Spleen (tissue), 11 donors: ENCODE measurements around the gene HIVEP1. TPM values are rescaled to one million over a fixed set of nuclear protein-coding genes. Genes with fewer than 3 reads are reported as not detected.

ENCODE experiments used
- DNase-seq: peaks from one replicate; pipeline ENCODE4 v3.0.0-alpha.2; 2020
- H3K27ac ChIP-seq, 8 donors: fragments of 200-600 bp; sonication (generic) in 7 of 8; 1 replicate in 4 of 8; 2 replicates in 4 of 8; pipeline versions ENCODE4 v1.5.0 to v1.8.0; 2016 to 2021; ENCODE audit warnings: inconsistent platforms in 4 of 8, mild to moderate bottlenecking in 4 of 8, moderate library complexity in 1 of 8
- H3K27me3 ChIP-seq, 7 donors: fragments of 200-600 bp; sonication (generic) in 6 of 7; replicated peaks in 1 of 7; 1 replicate in 4 of 7; 2 replicates in 3 of 7; pipeline versions ENCODE4 v1.5.0 to v1.8.0; 2016 to 2021; ENCODE audit warnings: inconsistent platforms in 3 of 7, mild to moderate bottlenecking in 1 of 7
- H3K36me3 ChIP-seq, 6 donors: fragments of 200-600 bp; sonication (generic) in 5 of 6; 1 replicate in 4 of 6; 2 replicates in 2 of 6; pipeline versions ENCODE4 v1.5.0 to v1.8.0; 2016 to 2021; ENCODE audit warnings: inconsistent platforms in 2 of 6
- H3K4me1 ChIP-seq, 6 donors: fragments of 200-600 bp; sonication (generic) in 5 of 6; 1 replicate in 3 of 6; 2 replicates in 3 of 6; pipeline versions ENCODE4 v1.5.0 to v1.8.0; 2016 to 2021; ENCODE audit warnings: inconsistent platforms in 3 of 6
- H3K4me3 ChIP-seq, 8 donors: fragments of 200-600 bp; sonication (generic) in 7 of 8; 1 replicate in 4 of 8; 2 replicates in 4 of 8; pipeline versions ENCODE4 v1.5.0 to v1.8.0; 2016 to 2021; ENCODE audit warnings: inconsistent platforms in 4 of 8, mild to moderate bottlenecking in 4 of 8, moderate library complexity in 2 of 8
- H3K9me3 ChIP-seq, 8 donors: fragments of 200-600 bp; sonication (generic) in 7 of 8; 1 replicate in 4 of 8; 2 replicates in 4 of 8; pipeline versions ENCODE4 v1.5.0 to v1.8.0; 2016 to 2021; ENCODE audit warnings: inconsistent platforms in 4 of 8
- POLR2A ChIP-seq, 3 donors: fragments of 450-650 bp; IDR thresholded peaks; one replicate each; pipeline ENCODE4 v1.5.1; 2017; ENCODE audit warnings: antibody characterized with exemption in 3 of 3, mild to moderate bottlenecking in 1 of 3
- POLR2AphosphoS5 ChIP-seq, 3 donors: sonication (generic); formaldehyde crosslinking; IDR thresholded peaks; one replicate each; pipeline ENCODE4 v1.5.1; 2017; ENCODE audit warnings: antibody characterized with exemption in 3 of 3
- WGBS, 5 donors: extraction: QIAGEN DNeasy Blood & Tissue Kit in 3 of 5; methylation state at CpG; one replicate each; pipeline versions ENCODE4 v1.1.5 to v1.1.7; 2013 to 2018; 5-methylcytosine and 5-hydroxymethylcytosine counted together
- intact Hi-C: fragments of 100-400 bp; cut with DNase I; formaldehyde crosslinking; loops from one replicate; pipeline ENCODE4 v1.15.0; 2023; ENCODE audit warnings: low total_unique reads
- polyA plus RNA-seq, 3 donors: library from polyadenylated mRNA; stranded (reverse); fragments of 200-250 nt; gene quantifications; one replicate each; pipeline ENCODE4 v1.2.1, GENCODE V29; 2013
- total RNA-seq, 7 donors: library from RNA; depleted of rRNA in 3 of 7; stranded (reverse); fragments of >200 nt in 3 of 7; fragmentation: NEBNext Ultra II Directional in 4 of 7; extraction: Animal tissue kit (Norgen Biotek cat#: 25700) in 4 of 7; gene quantifications; one replicate each; pipeline versions ENCODE4 v1.1.0 to v1.2.1, GENCODE V29; 2016 to 2021
- TF ChIP-seq, protein P1 (sequence below), 11 experiments: fragments of 200-600 bp in 7 of 11; fragments of 450-650 bp in 4 of 11; sonication (generic) in 4 of 11; IDR thresholded peaks in 8 of 11; conservative IDR thresholded peaks in 3 of 11; 1 replicate in 7 of 11; 2 replicates in 4 of 11; pipeline versions ENCODE4 v1.4.0 to v1.8.0; 2016 to 2021; ENCODE audit warnings: antibody characterized with exemption in 11 of 11, inconsistent platforms in 4 of 11, mild to moderate bottlenecking in 1 of 11
- donor health status: healthy with polysubstance abuse.
- donor health status: DM: no; HTN: no; CAD: no; lungs with moderate emphysema.
- donor health status: DM: no; HTN: no; CAD: no.
- donor health status: Bipolar disorder and iron deficiency.
- donor health status: healthy.
- donor health status: DM: no; HTN: no; CAD: no.
- donor health status: DM: yes; HTN: yes; CAD: no.

The HIVEP1 gene
- total and polyA plus RNA-seq, 10 donors = 2.8 to 64.1 (median 39.7) TPM

DNA sequence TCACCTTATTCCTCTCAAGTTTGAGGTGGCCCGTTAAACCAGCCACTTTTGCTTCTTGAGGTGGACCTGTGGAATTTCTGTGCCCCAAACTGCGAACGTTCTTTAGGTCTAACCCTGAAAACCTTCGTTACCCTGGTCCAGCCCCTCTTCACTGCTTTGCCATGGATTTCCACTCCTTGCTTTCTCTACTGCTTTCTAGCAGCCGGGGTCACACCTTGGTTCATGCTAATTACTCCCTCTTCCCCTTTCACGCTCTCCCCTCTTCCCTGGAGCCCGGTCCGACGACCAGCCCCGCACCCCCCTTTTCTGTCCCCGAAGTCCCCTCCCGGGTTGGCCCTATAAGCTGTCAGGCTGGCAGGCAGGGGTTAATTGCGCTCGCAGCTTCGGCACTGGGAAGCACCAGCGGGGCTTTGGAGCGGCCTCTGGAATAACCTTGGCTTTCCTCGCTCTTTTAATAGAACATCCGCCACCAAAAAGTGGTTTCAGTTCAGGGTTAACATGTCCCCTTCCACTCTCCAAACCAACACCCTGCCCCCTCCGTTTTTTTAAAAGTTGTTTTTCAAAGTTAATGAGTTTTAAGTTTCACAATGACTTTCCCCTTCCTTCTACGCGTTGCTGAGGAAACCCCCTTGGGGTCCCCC is 1.4 kb upstream of the HIVEP1 start:
- H3K36me3 ChIP-seq = peaks cover 0 to 3% (median 0%) of the 10 kb centered on the region in 6 donors
- 1% methylated on average over 22 of the region's 22 CpGs for WGBS, 5 donors
- H3K4me1 ChIP-seq = peaks cover 12 to 53% (median 36%) of the 10 kb centered on the region in 6 donors
- intact Hi-C loops = no loop called here
- peak; percentile 94 for DNase-seq
- no peaks in the 10 kb centered on the region for H3K9me3 ChIP-seq
- peak overlapping the region; percentile 92 to 98 (median 96) for H3K27ac ChIP-seq
- TF ChIP-seq, protein P1, sequence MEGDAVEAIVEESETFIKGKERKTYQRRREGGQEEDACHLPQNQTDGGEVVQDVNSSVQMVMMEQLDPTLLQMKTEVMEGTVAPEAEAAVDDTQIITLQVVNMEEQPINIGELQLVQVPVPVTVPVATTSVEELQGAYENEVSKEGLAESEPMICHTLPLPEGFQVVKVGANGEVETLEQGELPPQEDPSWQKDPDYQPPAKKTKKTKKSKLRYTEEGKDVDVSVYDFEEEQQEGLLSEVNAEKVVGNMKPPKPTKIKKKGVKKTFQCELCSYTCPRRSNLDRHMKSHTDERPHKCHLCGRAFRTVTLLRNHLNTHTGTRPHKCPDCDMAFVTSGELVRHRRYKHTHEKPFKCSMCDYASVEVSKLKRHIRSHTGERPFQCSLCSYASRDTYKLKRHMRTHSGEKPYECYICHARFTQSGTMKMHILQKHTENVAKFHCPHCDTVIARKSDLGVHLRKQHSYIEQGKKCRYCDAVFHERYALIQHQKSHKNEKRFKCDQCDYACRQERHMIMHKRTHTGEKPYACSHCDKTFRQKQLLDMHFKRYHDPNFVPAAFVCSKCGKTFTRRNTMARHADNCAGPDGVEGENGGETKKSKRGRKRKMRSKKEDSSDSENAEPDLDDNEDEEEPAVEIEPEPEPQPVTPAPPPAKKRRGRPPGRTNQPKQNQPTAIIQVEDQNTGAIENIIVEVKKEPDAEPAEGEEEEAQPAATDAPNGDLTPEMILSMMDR (IDR thresholded peaks at IDR 0.05 in 8 of 11, conservative IDR thresholded peaks at IDR 0.05 in 3 of 11) = peak in 1 of 11 experiments; percentile 18
- peak in 1 of 3 donors; percentile 53 for TF ChIP-seq POLR2A (IDR thresholded peaks at IDR 0.05)
- peak in 1 of 3 donors; percentile 79 for TF ChIP-seq POLR2AphosphoS5 (IDR thresholded peaks at IDR 0.05)
- no peaks in the 10 kb centered on the region for H3K27me3 ChIP-seq
- peak overlapping the region; percentile 45 to 91 (median 74) for H3K4me3 ChIP-seq

DNA sequence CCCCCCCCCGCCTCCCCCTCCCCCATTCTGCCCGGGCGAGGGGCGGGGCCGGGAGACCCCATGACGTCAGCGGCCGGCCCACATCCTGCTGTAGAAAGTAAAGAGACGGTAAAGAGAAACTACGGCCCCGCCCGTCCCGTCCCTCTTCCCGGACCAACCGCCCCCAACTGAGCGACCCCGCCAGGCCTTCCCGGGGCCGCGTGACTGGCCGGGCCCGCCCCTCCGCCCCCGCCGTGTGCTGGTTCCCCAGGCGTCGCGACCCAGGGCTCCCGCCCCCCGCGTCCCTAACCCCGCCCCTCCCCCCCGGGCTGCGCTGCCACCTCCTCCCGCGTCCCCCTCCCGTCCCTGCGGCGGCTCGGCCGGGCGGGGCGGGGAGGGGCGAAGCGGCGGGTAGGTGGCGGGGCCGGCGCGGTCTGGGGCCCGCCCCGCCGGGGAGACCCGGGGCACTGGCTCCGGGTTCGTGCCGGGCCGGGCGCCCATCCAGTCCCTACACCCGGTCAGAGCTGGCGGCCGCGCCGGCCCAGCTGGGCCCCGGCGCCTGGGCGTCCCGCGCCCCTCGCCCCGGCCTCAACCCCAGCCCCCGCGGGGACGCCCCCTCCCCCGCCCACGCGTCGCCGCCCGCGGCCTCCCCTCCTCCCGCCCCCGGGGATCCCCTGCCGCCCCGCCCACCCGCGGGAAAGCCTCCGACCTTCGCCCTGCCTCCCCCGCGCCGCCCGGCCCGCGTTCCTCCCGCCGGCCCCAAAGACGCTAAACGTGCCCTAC is 655 bp upstream of the HIVEP1 start:
- TF ChIP-seq, protein P1 (IDR thresholded peaks at IDR 0.05 in 8 of 11, conservative IDR thresholded peaks at IDR 0.05 in 3 of 11) = no peak
- TF ChIP-seq POLR2A (IDR thresholded peaks at IDR 0.05) = no peak
- TF ChIP-seq POLR2AphosphoS5 (IDR thresholded peaks at IDR 0.05) = peak; percentile 57 to 80 (median 77)
- peak overlapping the region in 7 of 8 donors; percentile 71 to 91 (median 75) for H3K4me3 ChIP-seq

DNA sequence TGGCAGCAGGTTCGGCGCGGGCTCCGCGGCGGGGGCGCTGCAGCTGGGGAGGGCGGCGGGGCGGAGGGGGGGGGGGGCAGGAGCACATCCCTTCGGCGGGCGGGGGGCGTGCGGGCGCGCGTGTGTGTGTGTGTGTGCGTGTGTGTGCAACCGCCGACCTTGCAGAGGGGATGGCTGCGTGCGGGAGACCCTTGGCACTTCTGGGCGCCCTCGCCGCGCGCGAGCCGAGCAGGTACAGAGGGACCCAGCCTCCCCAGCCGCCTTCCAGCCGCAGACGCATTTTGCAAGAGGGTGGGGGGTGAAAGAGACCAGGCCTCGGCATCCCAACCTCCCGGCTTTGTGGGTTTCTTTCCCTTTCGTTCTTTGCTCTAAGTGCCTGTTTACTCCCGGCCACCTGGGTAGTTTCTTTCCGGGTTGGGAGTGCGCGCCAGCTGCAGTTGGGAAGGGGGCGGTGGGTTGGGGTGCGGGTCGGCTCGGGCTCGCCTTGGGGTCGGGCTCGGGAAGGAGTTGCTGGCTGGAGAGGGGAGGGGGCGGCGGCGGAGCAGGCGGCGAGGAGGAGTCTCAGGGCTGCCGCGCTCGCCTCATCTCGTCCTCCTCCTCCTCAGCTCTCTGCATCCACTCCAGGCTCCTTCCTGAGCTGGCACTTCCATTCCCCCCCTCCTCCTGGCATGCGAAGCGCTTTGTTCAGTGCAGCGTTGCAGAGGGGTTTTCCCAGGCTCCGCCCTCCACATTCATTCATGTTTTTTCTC is 620 bp downstream of the HIVEP1 start:
- no peaks in the 10 kb centered on the region for H3K27me3 ChIP-seq
- H3K36me3 ChIP-seq = peaks cover 0 to 23% (median 5%) of the 10 kb centered on the region in 6 donors
- 0 to 1% (median 0%) methylated on average over 36 to 56 of the region's 60 CpGs for WGBS, 5 donors
- no peaks in the 10 kb centered on the region for H3K9me3 ChIP-seq
- H3K4me3 ChIP-seq = peak overlapping the region; percentile 65 to 91 (median 74)
- peaks cover 12 to 56% (median 36%) of the 10 kb centered on the region in 6 donors for H3K4me1 ChIP-seq
- intact Hi-C loops = no loop called here
- H3K27ac ChIP-seq = peak overlapping the region; percentile 72 to 98 (median 96)
- DNase-seq = peak; percentile 93
- TF ChIP-seq POLR2AphosphoS5 (IDR thresholded peaks at IDR 0.05) (peak; percentile 66 to 82 (median 72)), POLR2A (IDR thresholded peaks at IDR 0.05) (peak in 1 of 3 donors; percentile 16)
- TF ChIP-seq, protein P1 (IDR thresholded peaks at IDR 0.05 in 8 of 11, conservative IDR thresholded peaks at IDR 0.05 in 3 of 11) = peak in 1 of 11 experiments; percentile 5

More for the DNA sequence above, 655 bp upstream of the HIVEP1 start:
- H3K27me3 ChIP-seq = no peaks in the 10 kb centered on the region
- intact Hi-C loops = no loop called here
- H3K9me3 ChIP-seq = no peaks in the 10 kb centered on the region
- peaks cover 12 to 57% (median 36%) of the 10 kb centered on the region in 6 donors for H3K4me1 ChIP-seq
- H3K27ac ChIP-seq = peak overlapping the region; percentile 72 to 98 (median 96)
- peak; percentile 99 for DNase-seq
- peaks cover 0 to 10% (median 0%) of the 10 kb centered on the region in 6 donors for H3K36me3 ChIP-seq
- WGBS, 5 donors = 0 to 2% (median 1%) methylated on average over 14 to 98 of the region's 99 CpGs
